MM.1S (cell line): ENCODE data around the gene MAPK9.

Experiments
- DNase-seq: peaks from one replicate; pipeline ENCODE4 v3.0.0-alpha.2; 2015
- H2AFZ ChIP-seq: fragments of 300-600 bp; sonication (generic); 2 replicates; pipeline ENCODE4 v1.6.0; 2016; ENCODE audit warnings: antibody characterized with exemption, low read length
- H3F3A ChIP-seq: fragments of 300-600 bp; sonication (generic); 2 replicates; pipeline ENCODE4 v1.6.1; 2016; ENCODE audit warnings: mild to moderate bottlenecking, antibody characterized with exemption, low read length, moderate library complexity, mixed read lengths; ENCODE audit not compliant: insufficient read depth
- H3K27ac ChIP-seq: fragments of 300-600 bp; sonication (generic); 2 replicates; pipeline ENCODE4 v1.5.1; 2016; ENCODE audit warnings: mild to moderate bottlenecking, low read length
- H3K27me3 ChIP-seq: fragments of 300-600 bp; sonication (generic); replicated peaks from 2 replicates; pipeline ENCODE4 v1.6.0; 2016; ENCODE audit warnings: low read length; ENCODE audit not compliant: insufficient read depth
- H3K36me3 ChIP-seq: fragments of 300-600 bp; sonication (generic); replicated peaks from 2 replicates; pipeline ENCODE4 v1.6.1; 2016; ENCODE audit warnings: mild to moderate bottlenecking, low read length, mixed read lengths; ENCODE audit not compliant: insufficient read depth
- H3K4me1 ChIP-seq: fragments of 300-600 bp; sonication (generic); 2 replicates; pipeline ENCODE4 v1.6.1; 2016; ENCODE audit warnings: low read length, mixed read lengths
- H3K4me2 ChIP-seq: fragments of 300-600 bp; sonication (generic); 2 replicates; pipeline ENCODE4 v1.6.0; 2016; ENCODE audit warnings: low read depth, low read length
- H3K4me3 ChIP-seq: fragments of 300-600 bp; sonication (generic); 2 replicates; pipeline ENCODE4 v1.5.1; 2016; ENCODE audit warnings: low read length, mixed read lengths
- H3K79me2 ChIP-seq: fragments of 300-600 bp; sonication (generic); 2 replicates; pipeline ENCODE4 v1.6.1; 2016; ENCODE audit warnings: mixed run types, low read length, mixed read lengths
- H3K9ac ChIP-seq: fragments of 300-600 bp; sonication (generic); 2 replicates; pipeline ENCODE4 v1.6.1; 2016; ENCODE audit warnings: low read length, mixed read lengths
- H3K9me2 ChIP-seq: fragments of 300-600 bp; sonication (generic); replicated peaks from 2 replicates; pipeline ENCODE4 v1.6.1; 2016; ENCODE audit warnings: mild to moderate bottlenecking, low read length, mixed read lengths; ENCODE audit not compliant: insufficient read depth
- H3K9me3 ChIP-seq: fragments of 300-600 bp; sonication (generic); replicated peaks from 2 replicates; pipeline ENCODE4 v1.6.1; 2016; ENCODE audit warnings: mild to moderate bottlenecking, low read length, mixed read lengths; ENCODE audit not compliant: insufficient read depth
- H4K20me1 ChIP-seq: fragments of 300-600 bp; sonication (generic); 2 replicates; pipeline ENCODE4 v1.6.1; 2016; ENCODE audit warnings: mild to moderate bottlenecking, low read length, moderate library complexity, mixed read lengths; ENCODE audit not compliant: insufficient read depth
- EZH2 ChIP-seq: fragments of 300-600 bp; sonication (generic); optimal IDR thresholded peaks from 2 replicates; pipeline ENCODE3; 2017; ENCODE audit warnings: low read depth, mild to moderate bottlenecking, antibody characterized with exemption, low read length, mixed read lengths
- EZH2phosphoT487 ChIP-seq: fragments of 300-600 bp; sonication (generic); IDR thresholded peaks from 2 replicates; pipeline ENCODE4 v1.6.1; 2018; ENCODE audit warnings: antibody characterized with exemption, low read length
- TF ChIP-seq, protein P1 (sequence below): fragments of 300-600 bp; sonication (generic); IDR thresholded peaks from 2 replicates; pipeline ENCODE4 v1.5.1; 2016; ENCODE audit warnings: antibody characterized with exemption, low read length, mixed read lengths

The MAPK9 gene

GRCh38 chr5:180335614-180336233 lies 43.8 kb upstream of the MAPK9 start:
- Histone ChIP-seq H4K20me1 (no peaks in the 10 kb centered on the region), H3K4me1 (no peaks in the 10 kb centered on the region), H3K27me3 (peaks cover 53% of the 10 kb centered on the region), H2AFZ (no peak overlapping the region), H3K9me3 (no peaks in the 10 kb centered on the region), H3K27ac (no peak overlapping the region), H3K79me2 (no peaks in the 10 kb centered on the region), H3F3A (no peaks in the 10 kb centered on the region), H3K4me2 (no peak overlapping the region), H3K36me3 (no peaks in the 10 kb centered on the region), H3K9me2 (no peaks in the 10 kb centered on the region), H3K4me3 (no peak overlapping the region), H3K9ac (no peak overlapping the region)
- no peak for DNase-seq
- TF ChIP-seq EZH2phosphoT487 (no peak), EZH2 (no peak)
- TF ChIP-seq, protein P1, sequence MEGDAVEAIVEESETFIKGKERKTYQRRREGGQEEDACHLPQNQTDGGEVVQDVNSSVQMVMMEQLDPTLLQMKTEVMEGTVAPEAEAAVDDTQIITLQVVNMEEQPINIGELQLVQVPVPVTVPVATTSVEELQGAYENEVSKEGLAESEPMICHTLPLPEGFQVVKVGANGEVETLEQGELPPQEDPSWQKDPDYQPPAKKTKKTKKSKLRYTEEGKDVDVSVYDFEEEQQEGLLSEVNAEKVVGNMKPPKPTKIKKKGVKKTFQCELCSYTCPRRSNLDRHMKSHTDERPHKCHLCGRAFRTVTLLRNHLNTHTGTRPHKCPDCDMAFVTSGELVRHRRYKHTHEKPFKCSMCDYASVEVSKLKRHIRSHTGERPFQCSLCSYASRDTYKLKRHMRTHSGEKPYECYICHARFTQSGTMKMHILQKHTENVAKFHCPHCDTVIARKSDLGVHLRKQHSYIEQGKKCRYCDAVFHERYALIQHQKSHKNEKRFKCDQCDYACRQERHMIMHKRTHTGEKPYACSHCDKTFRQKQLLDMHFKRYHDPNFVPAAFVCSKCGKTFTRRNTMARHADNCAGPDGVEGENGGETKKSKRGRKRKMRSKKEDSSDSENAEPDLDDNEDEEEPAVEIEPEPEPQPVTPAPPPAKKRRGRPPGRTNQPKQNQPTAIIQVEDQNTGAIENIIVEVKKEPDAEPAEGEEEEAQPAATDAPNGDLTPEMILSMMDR: no peak

- Histone ChIP-seq H3K79me2 (no peaks in the 10 kb centered on the region), H3K4me1 (no peaks in the 10 kb centered on the region), H2AFZ (no peak overlapping the region), H3K4me2 (no peak overlapping the region), H3K4me3 (no peak overlapping the region), H3K27me3 (peaks cover 53% of the 10 kb centered on the region), H4K20me1 (no peaks in the 10 kb centered on the region), H3K36me3 (no peaks in the 10 kb centered on the region), H3K9me3 (no peaks in the 10 kb centered on the region), H3K27ac (no peak overlapping the region), H3K9me2 (no peaks in the 10 kb centered on the region), H3K9ac (no peak overlapping the region), H3F3A (no peaks in the 10 kb centered on the region)
- TF ChIP-seq, protein P1: no peak
- TF ChIP-seq EZH2phosphoT487 (no peak), EZH2 (no peak)
- no peak for DNase-seq
These were observed 43.1 kb upstream of the MAPK9 start for GRCh38 chr5:180334751-180335613.

DNA sequence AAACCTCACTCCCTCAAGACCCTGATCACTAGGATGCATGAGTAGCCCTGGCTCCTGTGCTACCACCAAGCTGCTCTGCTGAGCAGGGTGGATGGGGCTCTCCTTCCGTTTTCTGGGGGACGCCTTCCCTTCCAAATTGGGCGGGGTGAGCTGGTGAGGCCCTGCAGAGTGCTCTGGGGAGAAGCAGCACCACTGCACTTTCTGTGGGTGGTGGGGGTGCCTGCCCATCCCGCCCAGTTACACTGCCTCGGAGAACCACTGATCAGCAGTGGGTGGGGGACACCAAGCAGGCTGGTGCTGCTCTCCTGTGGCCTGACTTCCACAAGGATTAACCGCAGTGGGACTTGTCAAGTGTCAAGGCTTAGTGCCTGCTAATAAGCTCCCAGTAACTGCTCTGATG lies 42.3 kb upstream of the MAPK9 start:
- Histone ChIP-seq H4K20me1 (no peaks in the 10 kb centered on the region), H3K27ac (no peak overlapping the region), H3K4me2 (no peak overlapping the region), H3K36me3 (no peaks in the 10 kb centered on the region), H3K4me1 (no peaks in the 10 kb centered on the region), H3K79me2 (no peaks in the 10 kb centered on the region), H3K27me3 (peaks cover 46% of the 10 kb centered on the region), H3K9ac (no peak overlapping the region), H3K4me3 (no peak overlapping the region), H3K9me2 (no peaks in the 10 kb centered on the region), H3K9me3 (no peaks in the 10 kb centered on the region), H3F3A (no peaks in the 10 kb centered on the region), H2AFZ (no peak overlapping the region)
- no peak for DNase-seq
- TF ChIP-seq EZH2phosphoT487: no peak
- TF ChIP-seq EZH2: no peak
- TF ChIP-seq, protein P1: no peak
